ENCODE results near the gene CARD14.

The CARD14 gene

GRCh38 chr17:80187515-80187941 is 17.7 kb downstream of the CARD14 start:
- DNase-seq (ENCODE audit: extremely low read depth, low read depth) = no peak
- TF ChIP-seq CTCF (IDR thresholded peaks at IDR 0.05; ENCODE audit: low read depth, low read length, missing control alignments) = no peak
- no peak overlapping the region for H3K4me3 ChIP-seq (replicated peaks; ENCODE audit: low read depth, low read length)

- no peak for TF ChIP-seq CTCF (IDR thresholded peaks at IDR 0.05; ENCODE audit: low read depth, low read length, missing control alignments)
- H3K4me3 ChIP-seq (replicated peaks; ENCODE audit: low read depth, low read length) = no peak overlapping the region
- no peak for DNase-seq (ENCODE audit: extremely low read depth, low read depth)
Measured at GRCh38 chr17:80189611-80190010, 19.8 kb downstream of the CARD14 start.

- no peak overlapping the region for H3K4me3 ChIP-seq (replicated peaks; ENCODE audit: low read depth, low read length)
Measured at GRCh38 chr17:80190716-80191115, 20.9 kb downstream of the CARD14 start.

GRCh38 chr17:80191192-80191591 is 21.4 kb downstream of the CARD14 start:
- DNase-seq (ENCODE audit: extremely low read depth, low read depth) = no peak
- TF ChIP-seq CTCF (IDR thresholded peaks at IDR 0.05; ENCODE audit: low read depth, low read length, missing control alignments) = no peak

More at GRCh38 chr17:80190716-80191115, 20.9 kb downstream of the CARD14 start:
- no peak for DNase-seq (ENCODE audit: extremely low read depth, low read depth)
- TF ChIP-seq CTCF (IDR thresholded peaks at IDR 0.05; ENCODE audit: low read depth, low read length, missing control alignments) = no peak

GRCh38 chr17:80191865-80192661 is 22.2 kb downstream of the CARD14 start:
- DNase-seq (ENCODE audit: extremely low read depth, low read depth) = no peak
- H3K4me3 ChIP-seq (replicated peaks; ENCODE audit: low read depth, low read length) = no peak overlapping the region
- no peak for TF ChIP-seq CTCF (IDR thresholded peaks at IDR 0.05; ENCODE audit: low read depth, low read length, missing control alignments)

More at GRCh38 chr17:80191192-80191591, 21.4 kb downstream of the CARD14 start:
- no peak overlapping the region for H3K4me3 ChIP-seq (replicated peaks; ENCODE audit: low read depth, low read length)

GRCh38 chr17:80195141-80195540 is 25.3 kb downstream of the CARD14 start:
- no peak overlapping the region for H3K4me3 ChIP-seq (replicated peaks; ENCODE audit: low read depth, low read length)
- TF ChIP-seq CTCF (IDR thresholded peaks at IDR 0.05; ENCODE audit: low read depth, low read length, missing control alignments) = no peak
- no peak for DNase-seq (ENCODE audit: extremely low read depth, low read depth)
